OCI-LY1 (cell line): ENCODE data around the gene DHX32.

ENCODE experiments used
- H2AFZ ChIP-seq: fragments of 200-600 bp; sonication (generic), shearing (Covaris generic); 2 replicates; pipeline ENCODE4 v1.6.0; 2014; ENCODE audit warnings: antibody characterized with exemption, mild to moderate bottlenecking, low read length
- H3F3A ChIP-seq: fragments of 200-600 bp; sonication (generic), shearing (Covaris generic); 2 replicates; pipeline ENCODE4 v1.6.0; 2014; ENCODE audit warnings: mild to moderate bottlenecking, antibody characterized with exemption, low read length, moderate library complexity; ENCODE audit not compliant: insufficient read depth
- H3K27ac ChIP-seq: fragments of 200-600 bp; sonication (generic); 2 replicates; pipeline ENCODE4 v1.5.1; 2014; ENCODE audit warnings: low read length, mixed run types, mild to moderate bottlenecking, low read depth; ENCODE audit not compliant: poor library complexity, severe bottlenecking
- H3K27me3 ChIP-seq: fragments of 200-600 bp; sonication (generic); 2 replicates; pipeline ENCODE4 v1.6.0; 2014; ENCODE audit warnings: antibody characterized with exemption, mild to moderate bottlenecking, low read length, moderate library complexity; ENCODE audit not compliant: insufficient read depth
- H3K36me3 ChIP-seq: fragments of 200-600 bp; sonication (generic); 2 replicates; pipeline ENCODE4 v1.6.1; 2014; ENCODE audit warnings: mild to moderate bottlenecking, antibody characterized with exemption, low read length, moderate library complexity, mixed read lengths; ENCODE audit not compliant: insufficient read depth
- H3K4me1 ChIP-seq: fragments of 200-600 bp; sonication (generic); 2 replicates; pipeline ENCODE4 v1.5.1; 2014; ENCODE audit warnings: mild to moderate bottlenecking, low read length, moderate library complexity; ENCODE audit not compliant: insufficient read depth, severe bottlenecking
- H3K4me2 ChIP-seq: fragments of 200-600 bp; sonication (generic), shearing (Covaris generic); 2 replicates; pipeline ENCODE4 v1.6.1; 2014; ENCODE audit warnings: low read length
- H3K4me3 ChIP-seq: fragments of 200-600 bp; sonication (generic); 2 replicates; pipeline ENCODE4 v1.5.1; 2014; ENCODE audit warnings: low read length, low read depth, mild to moderate bottlenecking, mixed read lengths; ENCODE audit not compliant: poor library complexity, severe bottlenecking
- H3K79me2 ChIP-seq: fragments of 200-600 bp; shearing (Covaris generic); 2 replicates; pipeline ENCODE4 v1.6.1; 2016; ENCODE audit warnings: mixed run types, low read length, mixed read lengths; ENCODE audit not compliant: insufficient read depth
- H3K9ac ChIP-seq: fragments of 200-600 bp; sonication (generic), shearing (Covaris generic); 2 replicates; pipeline ENCODE4 v1.6.1; 2014; ENCODE audit warnings: mild to moderate bottlenecking, low read length, mixed read lengths
- H3K9me2 ChIP-seq: fragments of 200-600 bp; sonication (generic), shearing (Covaris generic); 2 replicates; pipeline ENCODE4 v1.6.1; 2014; ENCODE audit warnings: low read depth, mild to moderate bottlenecking, low read length, mixed read lengths
- H3K9me3 ChIP-seq: fragments of 200-600 bp; shearing (Covaris generic); 2 replicates; pipeline ENCODE4 v1.6.1; 2014; ENCODE audit warnings: low read length, mixed read lengths
- H4K20me1 ChIP-seq: fragments of 200-600 bp; sonication (generic), shearing (Covaris generic); 2 replicates; pipeline ENCODE4 v1.6.0; 2016; ENCODE audit warnings: mild to moderate bottlenecking, low read length; ENCODE audit not compliant: insufficient read depth
- CTCF ChIP-seq: fragments of 200-600 bp; sonication (generic), shearing (Covaris generic); IDR thresholded peaks from 2 replicates; pipeline ENCODE4 v1.5.1; 2017; ENCODE audit warnings: mild to moderate bottlenecking, antibody characterized with exemption, low read length, moderate library complexity, mixed read lengths
- EZH2 ChIP-seq: fragments of 200-600 bp; sonication (generic), shearing (Covaris generic); IDR thresholded peaks from 2 replicates; pipeline ENCODE4 v1.8.0; 2017; ENCODE audit warnings: borderline replicate concordance, mixed run types, mild to moderate bottlenecking, antibody characterized with exemption, low read length, moderate library complexity, mixed read lengths

The DHX32 gene

DNA sequence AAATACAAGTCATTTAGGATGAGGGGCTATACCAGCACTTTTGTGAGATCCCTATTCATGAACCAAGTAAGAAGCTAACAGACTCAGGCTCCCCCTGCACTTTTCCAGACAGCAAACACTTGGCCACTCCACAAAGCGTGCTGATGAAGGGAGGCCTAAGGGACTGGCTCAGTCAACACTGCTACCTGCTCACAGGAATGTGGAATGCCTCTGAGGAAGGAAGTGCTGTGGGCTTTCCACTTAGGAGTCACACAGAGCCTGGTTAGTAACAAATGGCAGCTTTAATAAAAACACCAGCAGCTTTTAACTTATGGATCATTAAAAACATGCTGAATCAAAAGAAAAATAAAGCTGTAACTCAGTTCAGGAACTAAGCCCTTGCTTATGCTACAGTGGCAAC is 73.0 kb downstream of the DHX32 start:
- Histone ChIP-seq H3K4me2 (no peak overlapping the region), H3K4me1 (no peaks in the 10 kb centered on the region), H3K9ac (no peak overlapping the region), H3K36me3 (peaks cover 66% of the 10 kb centered on the region), H4K20me1 (no peaks in the 10 kb centered on the region), H3K9me3 (no peaks in the 10 kb centered on the region), H3K4me3 (no peak overlapping the region), H3K79me2 (no peaks in the 10 kb centered on the region), H3K27ac (no peak overlapping the region), H3K27me3 (no peaks in the 10 kb centered on the region), H3F3A (no peaks in the 10 kb centered on the region), H3K9me2 (no peaks in the 10 kb centered on the region), H2AFZ (no peak overlapping the region)
- TF ChIP-seq CTCF (no peak), EZH2 (no peak)

GRCh38 chr10:125802739-125803138 is 78.4 kb downstream of the DHX32 start:
- Histone ChIP-seq H3K4me1 (no peaks in the 10 kb centered on the region), H4K20me1 (no peaks in the 10 kb centered on the region), H2AFZ (no peak overlapping the region), H3K9me2 (no peaks in the 10 kb centered on the region), H3K27me3 (no peaks in the 10 kb centered on the region), H3K4me3 (no peak overlapping the region), H3K9ac (no peak overlapping the region), H3K4me2 (no peak overlapping the region), H3K79me2 (no peaks in the 10 kb centered on the region), H3K36me3 (peaks cover 57% of the 10 kb centered on the region), H3K27ac (no peak overlapping the region), H3F3A (no peaks in the 10 kb centered on the region), H3K9me3 (no peaks in the 10 kb centered on the region)
- TF ChIP-seq CTCF (no peak), EZH2 (no peak)

DNA sequence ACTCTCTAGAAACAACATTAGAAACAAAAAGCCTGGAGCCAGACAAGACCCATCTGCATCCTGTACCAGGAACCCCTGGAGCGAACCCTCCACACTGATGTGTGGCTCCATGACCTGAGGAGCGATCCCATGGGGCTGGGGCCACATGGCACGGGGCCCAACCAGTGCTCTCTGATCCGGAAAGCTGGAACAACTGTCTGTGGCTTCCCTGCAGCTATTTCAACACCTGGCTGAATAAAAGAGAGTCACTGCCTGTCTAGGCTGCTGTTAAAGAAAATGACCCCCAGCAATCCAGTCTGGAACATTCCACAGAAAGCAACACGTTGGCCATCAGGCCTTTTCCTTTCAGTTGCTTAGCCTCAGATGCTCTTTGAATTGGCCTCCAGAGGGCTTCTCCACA is 79.0 kb downstream of the DHX32 start:
- H3K36me3 ChIP-seq: peaks cover 51% of the 10 kb centered on the region
- H3K27ac ChIP-seq: no peak overlapping the region
- no peak overlapping the region for H3K9ac ChIP-seq
- no peak overlapping the region for H2AFZ ChIP-seq
- no peaks in the 10 kb centered on the region for H3K4me1 ChIP-seq
- H3F3A ChIP-seq: no peaks in the 10 kb centered on the region
- H3K27me3 ChIP-seq: no peaks in the 10 kb centered on the region
- H4K20me1 ChIP-seq: no peaks in the 10 kb centered on the region
- no peak overlapping the region for H3K4me3 ChIP-seq
- no peak for TF ChIP-seq CTCF
- TF ChIP-seq EZH2: no peak
- no peaks in the 10 kb centered on the region for H3K9me2 ChIP-seq
- no peaks in the 10 kb centered on the region for H3K79me2 ChIP-seq
- no peak overlapping the region for H3K4me2 ChIP-seq
- H3K9me3 ChIP-seq: no peaks in the 10 kb centered on the region
